RWPE1 (cell line): ENCODE results near the gene TTC9.

Experiments
- CTCF ChIA-PET: fragments of 350-600 bp; sonication (Branson Sonifier 250); formaldehyde crosslinking; extraction: SDS; loops from one replicate; lab custom pipeline; 2021; lab: Yijun Ruan, JAX
- POLR2A ChIA-PET: fragments of 400-600 bp; formaldehyde crosslinking; extraction: SDS; loops from one replicate; lab custom pipeline; 2020; ENCODE audit warnings: antibody characterized with exemption; ENCODE audit not compliant: low non-redundant PET; lab: Yijun Ruan, JAX
- DNase-seq: peaks from one replicate; pipeline ENCODE4 v3.0.0; 2012; ENCODE audit warnings: low spot score
- H3K27ac ChIP-seq: fragments of 450-650 bp; 2 replicates; pipeline ENCODE4 v1.5.1; 2017
- CTCF ChIP-seq: fragments of 450-650 bp; conservative IDR thresholded peaks from 2 replicates; pipeline ENCODE4 v1.5.1; 2017; ENCODE audit warnings: low read depth, mild to moderate bottlenecking

Gene TTC9

GRCh38 chr14:70641548-70642302, at the start of gene TTC9:
Gene TTC9, plus strand, starts transcription at chr14:70641916. Its CDS starts 214 bp downstream, at chr14:70642130.
- CTCF ChIA-PET = interaction anchor here (0.6 to 0.8 kb wide), 2 partner anchors 11 to 96 kb away, joined by 4 to 6 read pairs; no protein-coding TSS in a partner anchor
- TF ChIP-seq CTCF = no peak
- POLR2A ChIA-PET = no interaction called here
- DNase-seq = no peak
- no peak within 1 kb of the TSS for H3K27ac ChIP-seq

GRCh38 chr14:70594461-70594860, 47.3 kb upstream of the TTC9 start:
- H3K27ac ChIP-seq = no peak overlapping the region
- no peak for DNase-seq
- CTCF ChIA-PET = no interaction called here
- TF ChIP-seq CTCF = no peak
- POLR2A ChIA-PET = no interaction called here

GRCh38 chr14:70595443-70596185, 46.1 kb upstream of the TTC9 start:
- no peak for DNase-seq
- ChIA-PET POLR2A (no interaction called here), CTCF (no interaction called here)
- H3K27ac ChIP-seq = no peak overlapping the region
- no peak for TF ChIP-seq CTCF

GRCh38 chr14:70597731-70598130, 44.0 kb upstream of the TTC9 start:
- 0 out of 2 replicates have a peak overlapping the region, but pooled peaks have one; percentile 4 for H3K27ac ChIP-seq
- POLR2A ChIA-PET = no interaction called here
- DNase-seq = no peak
- CTCF ChIA-PET = no interaction called here
- no peak for TF ChIP-seq CTCF

- H3K27ac ChIP-seq = no peak overlapping the region
- TF ChIP-seq CTCF = no peak
- POLR2A ChIA-PET = no interaction called here
- DNase-seq = no peak
- CTCF ChIA-PET = no interaction called here
Observed at GRCh38 chr14:70599345-70599744, 42.4 kb upstream of the TTC9 start.

GRCh38 chr14:70600382-70601157, 41.1 kb upstream of the TTC9 start, which contains the start of gene MED6:
Gene MED6, minus strand, starts transcription at chr14:70600655. Its CDS starts 18 bp downstream, at chr14:70600637.
- peak; percentile 97 for DNase-seq
- H3K27ac ChIP-seq = peak within 1 kb of the TSS; percentile 70
- no peak for TF ChIP-seq CTCF
- POLR2A ChIA-PET = no interaction called here
- CTCF ChIA-PET = no interaction called here
